ENCODE results near the gene TCFL5.

GRCh38 chr20:62900052-62900691 lies 38.5 kb upstream of the TCFL5 start:
- TF ChIP-seq POLR2AphosphoS5 (IDR thresholded peaks at IDR 0.05; ENCODE audit: low read depth, low read length) (peak; percentile 42; the same call in 1 of the 2 replicates), REST (IDR thresholded peaks at IDR 0.05; ENCODE audit: insufficient read depth in 1 of 2, low read depth in 2 of 2, low read length in 2 of 2) (no peak), SIN3A (IDR thresholded peaks at IDR 0.05; ENCODE audit: borderline replicate concordance, insufficient read depth, low read length) (no peak), FOXP2 (optimal IDR thresholded peaks at IDR 0.05; ENCODE audit: borderline replicate concordance, extremely low read depth, extremely low read length, insufficient read depth) (peak; percentile 21)

Data from PFSK-1 (cell line).